Measurements from ENCODE around the gene NKX2-8. TPM values are rescaled to one million over a fixed set of nuclear protein-coding genes. Genes with fewer than 3 reads are reported as not detected.

NKX2-8 gene
- total and polyA plus RNA-seq, 9 donors, result not detected

GRCh38 chr14:36588119-36588518 lies 5.7 kb upstream of the NKX2-8 start:
- no peaks in the 10 kb centered on the region for H3K27me3 ChIP-seq
- no peak overlapping the region for H3K4me3 ChIP-seq
- TF ChIP-seq POLR2A (IDR thresholded peaks at IDR 0.05) (no peak), CTCF (IDR thresholded peaks at IDR 0.05) (no peak), EP300 (IDR thresholded peaks at IDR 0.05) (no peak)

GRCh38 chr14:36585100-36585499 lies 2.7 kb upstream of the NKX2-8 start:
- no peak overlapping the region for H3K4me3 ChIP-seq
- intact Hi-C loops (cut with DNase I), result no loop called here
- H3K36me3 ChIP-seq, result no peaks in the 10 kb centered on the region
- no peak overlapping the region for H3K27ac ChIP-seq
- WGBS, 3 donors, result 39 to 67% (median 59%) methylated on average over 5 of the region's 5 CpGs
- no peaks in the 10 kb centered on the region for H3K27me3 ChIP-seq
- H3K9me3 ChIP-seq, result no peaks in the 10 kb centered on the region
- no peaks in the 10 kb centered on the region for H3K4me1 ChIP-seq (ENCODE audit: insufficient read depth)
- DNase-seq, result no peak
- no peak for TF ChIP-seq EP300 (IDR thresholded peaks at IDR 0.05)
- TF ChIP-seq POLR2A (IDR thresholded peaks at IDR 0.05), result no peak
- no peak for TF ChIP-seq CTCF (IDR thresholded peaks at IDR 0.05)

More at GRCh38 chr14:36588119-36588518, 5.7 kb upstream of the NKX2-8 start:
- intact Hi-C loops (cut with DNase I), result no loop called here
- no peaks in the 10 kb centered on the region for H3K36me3 ChIP-seq
- H3K9me3 ChIP-seq, result no peaks in the 10 kb centered on the region
- WGBS, 3 donors, result 7 to 11% (median 7%) methylated on average over 5 of the region's 5 CpGs
- no peak overlapping the region for H3K27ac ChIP-seq
- no peaks in the 10 kb centered on the region for H3K4me1 ChIP-seq (ENCODE audit: insufficient read depth)
- DNase-seq, result no peak

GRCh38 chr14:36583893-36584811 lies 1.7 kb upstream of the NKX2-8 start:
- Histone ChIP-seq H3K36me3 (no peaks in the 10 kb centered on the region), H3K27me3 (no peaks in the 10 kb centered on the region), H3K4me3 (no peak overlapping the region), H3K4me1 (ENCODE audit: insufficient read depth) (no peaks in the 10 kb centered on the region), H3K9me3 (no peaks in the 10 kb centered on the region), H3K27ac (no peak overlapping the region)
- WGBS, 3 donors, result 7 to 15% (median 12%) methylated on average over 53 of the region's 53 CpGs
- intact Hi-C loops (cut with DNase I), result no loop called here
- DNase-seq, result no peak
- TF ChIP-seq EP300 (IDR thresholded peaks at IDR 0.05) (no peak), CTCF (IDR thresholded peaks at IDR 0.05) (no peak), POLR2A (IDR thresholded peaks at IDR 0.05) (no peak)

GRCh38 chr14:36583242-36583892 lies 953 bp upstream of the NKX2-8 start:
- DNase-seq, result no peak
- H3K27ac ChIP-seq, result no peak overlapping the region
- H3K36me3 ChIP-seq, result no peaks in the 10 kb centered on the region
- H3K27me3 ChIP-seq, result no peaks in the 10 kb centered on the region
- H3K9me3 ChIP-seq, result no peaks in the 10 kb centered on the region
- no peaks in the 10 kb centered on the region for H3K4me1 ChIP-seq (ENCODE audit: insufficient read depth)
- no peak overlapping the region for H3K4me3 ChIP-seq
- 4 to 11% (median 8%) methylated on average over 33 of the region's 33 CpGs for WGBS, 3 donors
- TF ChIP-seq CTCF (IDR thresholded peaks at IDR 0.05), result no peak
- intact Hi-C loops (cut with DNase I), result no loop called here
